ENCODE results near the gene FAM185A. TPM values are rescaled to one million over a fixed set of nuclear protein-coding genes. Genes with fewer than 3 reads are reported as not detected.
A peak's percentile ranks its signal among the peaks of the same experiment; 100 is the strongest.
"Not testable (repeated sequence)": the region's sequence is repeated elsewhere in the genome, so short reads cannot be mapped to it uniquely, and the experiment has no call there.

Gene FAM185A
- total and polyA plus RNA-seq, 11 donors: 3.4 to 10.2 (median 8.0) TPM

GRCh38 chr7:102834999-102835398, 86.2 kb downstream of the FAM185A start:
- ATAC-seq: peak in 1 of 4 donors; percentile 28
- TF ChIP-seq POLR2A (IDR thresholded peaks at IDR 0.05) (no peak), CTCF (IDR thresholded peaks at IDR 0.05) (no peak)
- WGBS, 4 donors: 57 to 83% (median 59%) methylated on average over 1 of the region's 1 CpG

GRCh38 chr7:102836191-102836919, 87.6 kb downstream of the FAM185A start:
- Histone ChIP-seq H3K36me3 (no peaks in the 10 kb centered on the region), H3K27me3 (no peaks in the 10 kb centered on the region), H3K4me3 (no peak overlapping the region), H3K4me1 (peaks cover 0 to 14% (median 0%) of the 10 kb centered on the region in 12 donors), H3K9me3 (no peaks in the 10 kb centered on the region), H3K27ac (peak overlapping the region in 1 of 12 donors; percentile 19)
- DNase-seq (no peak), ATAC-seq (peak in 3 of 4 donors; percentile 45 to 81 (median 52))
- intact Hi-C loops (cut with DNase I): no loop called here
- 62 to 78% (median 66%) methylated on average over 6 of the region's 6 CpGs for WGBS, 4 donors
- TF ChIP-seq CTCF (IDR thresholded peaks at IDR 0.05): no peak
- TF ChIP-seq POLR2A (IDR thresholded peaks at IDR 0.05): no peak

More at GRCh38 chr7:102834999-102835398, 86.2 kb downstream of the FAM185A start:
- DNase-seq: no peak
- intact Hi-C loops (cut with DNase I): no loop called here
- no peaks in the 10 kb centered on the region for H3K27me3 ChIP-seq
- no peak overlapping the region for H3K27ac ChIP-seq
- no peak overlapping the region for H3K4me3 ChIP-seq
- H3K4me1 ChIP-seq: peaks cover 0 to 14% (median 0%) of the 10 kb centered on the region in 12 donors
- H3K9me3 ChIP-seq: no peaks in the 10 kb centered on the region
- peaks cover 0 to 1% (median 0%) of the 10 kb centered on the region in 9 donors for H3K36me3 ChIP-seq

- intact Hi-C loops (cut with DNase I): no loop called here
- DNase-seq: no peak
- ATAC-seq: no peak
- peaks cover 0 to 14% (median 0%) of the 10 kb centered on the region in 12 donors for H3K4me1 ChIP-seq
- H3K27ac ChIP-seq: no peak overlapping the region
- H3K36me3 ChIP-seq: no peaks in the 10 kb centered on the region
- no peaks in the 10 kb centered on the region for H3K27me3 ChIP-seq
- no peaks in the 10 kb centered on the region for H3K9me3 ChIP-seq
- no peak for TF ChIP-seq CTCF (IDR thresholded peaks at IDR 0.05)
- TF ChIP-seq POLR2A (IDR thresholded peaks at IDR 0.05): no peak
- WGBS, 4 donors: 84 to 100% (median 90%) methylated on average over 1 of the region's 1 CpG
- H3K4me3 ChIP-seq: no peak overlapping the region
Observed at GRCh38 chr7:102836977-102837376, 88.2 kb downstream of the FAM185A start.

GRCh38 chr7:102837802-102838201, 89.0 kb downstream of the FAM185A start:
- Histone ChIP-seq H3K4me1 (peaks cover 0 to 11% (median 0%) of the 10 kb centered on the region in 12 donors), H3K27me3 (no peaks in the 10 kb centered on the region), H3K27ac (no peak overlapping the region), H3K4me3 (no peak overlapping the region), H3K36me3 (no peaks in the 10 kb centered on the region), H3K9me3 (no peaks in the 10 kb centered on the region)
- TF ChIP-seq POLR2A (IDR thresholded peaks at IDR 0.05) (no peak), CTCF (IDR thresholded peaks at IDR 0.05) (no peak)
- DNase-seq (no peak), ATAC-seq (no peak)
- 82 to 86% (median 84%) methylated on average over 3 of the region's 3 CpGs for WGBS, 4 donors
- intact Hi-C loops (cut with DNase I): no loop called here

- H3K9me3 ChIP-seq; ATAC-seq; intact Hi-C loops (cut with DNase I); DNase-seq; H3K4me3 ChIP-seq; H3K27ac ChIP-seq; H3K36me3 ChIP-seq; H3K4me1 ChIP-seq; H3K27me3 ChIP-seq: not testable (repeated sequence)
- WGBS, 4 donors: 86 to 89% (median 88%) methylated on average over 10 of the region's 10 CpGs
Observed at GRCh38 chr7:102838572-102839101, 89.8 kb downstream of the FAM185A start.

Measured in heart left ventricle (tissue), 16 donors.